Stimulated activated naive B cell treated with anti-CD40 and anti-IgM and Interleukin-4, amounts not matched to agents 10 μg/mL and 1 μg/mL and 100 μg/mL, for 72 hours (primary cell): ENCODE data around the gene ARHGAP42.

Experiments
- ATAC-seq, 2 donors: fragments of 150-1000 bp; cut with Tn5 transposase; replicated peaks; 2 replicates each; pipeline ENCODE4 v1.10.0; 2021; ENCODE audit warnings: moderate library complexity in 1 of 2
- DNase-seq: peaks from one replicate; pipeline ENCODE4 v3.0.0; 2021
- H3K27ac Mint-ChIP-seq: one replicate; pipeline ENCODE4 v1.8.0; 2022; ENCODE audit warnings: mild to moderate bottlenecking, mixed read lengths
- H3K27me3 Mint-ChIP-seq, 2 donors: one replicate each; pipeline ENCODE4 v1.8.0; 2022; ENCODE audit warnings: mixed read lengths in 2 of 2
- H3K36me3 Mint-ChIP-seq, 2 donors: one replicate each; pipeline ENCODE4 v1.8.0; 2022; ENCODE audit warnings: mixed read lengths in 2 of 2, mild to moderate bottlenecking in 1 of 2
- H3K4me1 Mint-ChIP-seq, 2 donors: one replicate each; pipeline ENCODE4 v1.8.0; 2022; ENCODE audit warnings: mixed read lengths in 2 of 2, mild to moderate bottlenecking in 1 of 2
- H3K4me3 Mint-ChIP-seq, 2 donors: one replicate each; pipeline ENCODE4 v1.8.0; 2022; ENCODE audit warnings: mild to moderate bottlenecking in 2 of 2, mixed read lengths in 2 of 2, moderate library complexity in 1 of 2
- H3K9me3 Mint-ChIP-seq, 2 donors: one replicate each; pipeline ENCODE4 v1.8.0; 2022; ENCODE audit warnings: mixed read lengths in 2 of 2, mild to moderate bottlenecking in 1 of 2

The ARHGAP42 gene

GRCh38 chr11:100689141-100689540 is 2.1 kb downstream of the ARHGAP42 start:
- Mint-ChIP-seq H3K27ac (no peak overlapping the region), H3K27me3 (no peaks in the 10 kb centered on the region), H3K9me3 (no peaks in the 10 kb centered on the region), H3K4me1 (peaks cover 32 to 52% of the 10 kb centered on the region in 2 donors), H3K36me3 (no peaks in the 10 kb centered on the region), H3K4me3 (peak overlapping the region in 1 of 2 donors; percentile 19)
- ATAC-seq (no peak), DNase-seq (no peak)

GRCh38 chr11:100691896-100692653 is 5.0 kb downstream of the ARHGAP42 start:
- no peak overlapping the region for H3K4me3 Mint-ChIP-seq
- peaks cover 0 to 4% of the 10 kb centered on the region in 2 donors for H3K36me3 Mint-ChIP-seq
- peaks cover 11 to 22% of the 10 kb centered on the region in 2 donors for H3K4me1 Mint-ChIP-seq
- H3K27me3 Mint-ChIP-seq = no peaks in the 10 kb centered on the region
- H3K9me3 Mint-ChIP-seq = no peaks in the 10 kb centered on the region
- no peak for ATAC-seq
- no peak overlapping the region for H3K27ac Mint-ChIP-seq
- no peak for DNase-seq

- peaks cover 0 to 1% of the 10 kb centered on the region in 2 donors for H3K4me1 Mint-ChIP-seq
- ATAC-seq = no peak
Measured at GRCh38 chr11:100695911-100696310, 8.8 kb downstream of the ARHGAP42 start.

GRCh38 chr11:100703139-100703538 is 16.1 kb downstream of the ARHGAP42 start:
- Mint-ChIP-seq H3K36me3 (peaks cover 7 to 13% of the 10 kb centered on the region in 2 donors), H3K27me3 (no peaks in the 10 kb centered on the region), H3K9me3 (no peaks in the 10 kb centered on the region), H3K4me1 (peaks cover 3 to 29% of the 10 kb centered on the region in 2 donors), H3K4me3 (no peak overlapping the region), H3K27ac (no peak overlapping the region)
- ATAC-seq = no peak
- no peak for DNase-seq

More at GRCh38 chr11:100695911-100696310, 8.8 kb downstream of the ARHGAP42 start:
- no peaks in the 10 kb centered on the region for H3K9me3 Mint-ChIP-seq
- no peak overlapping the region for H3K27ac Mint-ChIP-seq
- DNase-seq = no peak
- H3K36me3 Mint-ChIP-seq = peaks cover 6 to 7% of the 10 kb centered on the region in 2 donors
- H3K27me3 Mint-ChIP-seq = no peaks in the 10 kb centered on the region
- H3K4me3 Mint-ChIP-seq = no peak overlapping the region

GRCh38 chr11:100703801-100704575 is 16.9 kb downstream of the ARHGAP42 start:
- Mint-ChIP-seq H3K27ac (no peak overlapping the region), H3K27me3 (no peaks in the 10 kb centered on the region), H3K36me3 (peaks cover 7 to 13% of the 10 kb centered on the region in 2 donors), H3K4me3 (no peak overlapping the region), H3K4me1 (peaks cover 4 to 29% of the 10 kb centered on the region in 2 donors), H3K9me3 (no peaks in the 10 kb centered on the region)
- no peak for ATAC-seq
- DNase-seq = no peak

GRCh38 chr11:100705447-100705846 is 18.4 kb downstream of the ARHGAP42 start:
- Mint-ChIP-seq H3K4me1 (peaks cover 7 to 34% of the 10 kb centered on the region in 2 donors), H3K27ac (no peak overlapping the region), H3K27me3 (no peaks in the 10 kb centered on the region), H3K36me3 (peaks cover 7 to 9% of the 10 kb centered on the region in 2 donors), H3K9me3 (no peaks in the 10 kb centered on the region), H3K4me3 (no peak overlapping the region)
- peak in 1 of 2 donors; percentile 54 for ATAC-seq
- no peak for DNase-seq

- Mint-ChIP-seq H3K27me3 (no peaks in the 10 kb centered on the region), H3K36me3 (peaks cover 5 to 6% of the 10 kb centered on the region in 2 donors), H3K9me3 (no peaks in the 10 kb centered on the region), H3K27ac (no peak overlapping the region), H3K4me1 (peaks cover 7 to 34% of the 10 kb centered on the region in 2 donors), H3K4me3 (no peak overlapping the region)
- no peak for DNase-seq
- ATAC-seq = peak; percentile 46 to 67
Measured at GRCh38 chr11:100706179-100706578, 19.1 kb downstream of the ARHGAP42 start.

GRCh38 chr11:100709233-100709957 is 22.3 kb downstream of the ARHGAP42 start:
- DNase-seq (no peak), ATAC-seq (peak; percentile 63 to 76)
- no peak overlapping the region for H3K4me3 Mint-ChIP-seq
- H3K36me3 Mint-ChIP-seq = no peaks in the 10 kb centered on the region
- H3K4me1 Mint-ChIP-seq = peaks cover 11 to 34% of the 10 kb centered on the region in 2 donors
- no peaks in the 10 kb centered on the region for H3K27me3 Mint-ChIP-seq
- peak overlapping the region; percentile 37 for H3K27ac Mint-ChIP-seq
- H3K9me3 Mint-ChIP-seq = no peaks in the 10 kb centered on the region

GRCh38 chr11:100711984-100712383 is 24.9 kb downstream of the ARHGAP42 start:
- no peaks in the 10 kb centered on the region for H3K36me3 Mint-ChIP-seq
- H3K4me1 Mint-ChIP-seq = peaks cover 12 to 14% of the 10 kb centered on the region in 2 donors
- no peaks in the 10 kb centered on the region for H3K9me3 Mint-ChIP-seq
- ATAC-seq = no peak
- H3K27ac Mint-ChIP-seq = no peak overlapping the region
- no peak for DNase-seq
- H3K27me3 Mint-ChIP-seq = no peaks in the 10 kb centered on the region
- H3K4me3 Mint-ChIP-seq = no peak overlapping the region

- no peak overlapping the region for H3K27ac Mint-ChIP-seq
- no peak for ATAC-seq
- no peak overlapping the region for H3K4me3 Mint-ChIP-seq
- H3K27me3 Mint-ChIP-seq = no peaks in the 10 kb centered on the region
- DNase-seq = no peak
- H3K4me1 Mint-ChIP-seq = peaks cover 12% of the 10 kb centered on the region in 2 donors
- H3K9me3 Mint-ChIP-seq = no peaks in the 10 kb centered on the region
- no peaks in the 10 kb centered on the region for H3K36me3 Mint-ChIP-seq
Measured at GRCh38 chr11:100712583-100712982, 25.5 kb downstream of the ARHGAP42 start.

- Mint-ChIP-seq H3K4me1 (peaks cover 10 to 14% of the 10 kb centered on the region in 2 donors), H3K27ac (no peak overlapping the region), H3K27me3 (no peaks in the 10 kb centered on the region), H3K9me3 (no peaks in the 10 kb centered on the region), H3K4me3 (no peak overlapping the region), H3K36me3 (no peaks in the 10 kb centered on the region)
- ATAC-seq (no peak), DNase-seq (no peak)
Measured at GRCh38 chr11:100715165-100715761, 28.2 kb downstream of the ARHGAP42 start.

- peak in 1 of 2 donors; percentile 56 for ATAC-seq
- no peak for DNase-seq
- Mint-ChIP-seq H3K27me3 (no peaks in the 10 kb centered on the region), H3K4me3 (no peak overlapping the region), H3K36me3 (no peaks in the 10 kb centered on the region), H3K9me3 (no peaks in the 10 kb centered on the region), H3K4me1 (peaks cover 10 to 19% of the 10 kb centered on the region in 2 donors), H3K27ac (no peak overlapping the region)
Measured at GRCh38 chr11:100716838-100717237, 29.8 kb downstream of the ARHGAP42 start.

GRCh38 chr11:100719362-100719761 is 32.3 kb downstream of the ARHGAP42 start:
- Mint-ChIP-seq H3K9me3 (no peaks in the 10 kb centered on the region), H3K4me1 (peaks cover 8 to 19% of the 10 kb centered on the region in 2 donors), H3K36me3 (no peaks in the 10 kb centered on the region), H3K4me3 (no peak overlapping the region), H3K27me3 (no peaks in the 10 kb centered on the region), H3K27ac (no peak overlapping the region)
- DNase-seq (no peak), ATAC-seq (no peak)

GRCh38 chr11:100719809-100720221 is 32.7 kb downstream of the ARHGAP42 start:
- Mint-ChIP-seq H3K4me3 (no peak overlapping the region), H3K9me3 (no peaks in the 10 kb centered on the region), H3K4me1 (peaks cover 8 to 19% of the 10 kb centered on the region in 2 donors), H3K27ac (no peak overlapping the region), H3K36me3 (no peaks in the 10 kb centered on the region), H3K27me3 (no peaks in the 10 kb centered on the region)
- ATAC-seq (no peak), DNase-seq (no peak)
